ENCODE results near the gene TFF3. TPM values are rescaled to one million over a fixed set of nuclear protein-coding genes. Genes with fewer than 3 reads are reported as not detected.

Gene TFF3
- total RNA-seq, 2 experiments from 2014 or later = not detected

GRCh38 chr21:42346441-42346840 lies 31.2 kb upstream of the TFF3 start:
- H3K4me2 ChIP-seq (ENCODE audit: low read length) = no peak overlapping the region
- no peaks in the 10 kb centered on the region for H3K36me3 ChIP-seq (ENCODE audit: insufficient read depth, low read length)
- TF ChIP-seq EZH2phosphoT487 (IDR thresholded peaks at IDR 0.05; ENCODE audit: borderline replicate concordance, low read depth, low read length) = no peak
- TF ChIP-seq CTCF (conservative IDR thresholded peaks at IDR 0.05; ENCODE audit: low read length) = no peak
- no peaks in the 10 kb centered on the region for H3K9me3 ChIP-seq (ENCODE audit: low read length)
- no peak overlapping the region for H3K4me3 ChIP-seq (ENCODE audit: low read depth, low read length, poor library complexity, severe bottlenecking)
- ChIA-PET POLR2A (no interaction called here), CTCF (ENCODE audit: unreplicated experiment) (no interaction called here)
- BruUV-seq (replicated peaks) = no TSS peak
- no peaks in the 10 kb centered on the region for H3K9me2 ChIP-seq (ENCODE audit: insufficient read depth, low read length)
- intact Hi-C loops (cut with micrococcal nuclease; ENCODE audit: unreplicated experiment) = no loop called here
- no peaks in the 10 kb centered on the region for H3K79me2 ChIP-seq (ENCODE audit: insufficient read depth, low read depth, low read length)
- no peak for DNase-seq (ENCODE audit: low spot score)
- H4K20me1 ChIP-seq (ENCODE audit: insufficient read depth, low read length) = no peaks in the 10 kb centered on the region
- no peak overlapping the region for H3K27ac ChIP-seq (ENCODE audit: low read depth, low read length, poor library complexity, severe bottlenecking)
- no peaks in the 10 kb centered on the region for H3K4me1 ChIP-seq (ENCODE audit: insufficient read depth, low read length, poor library complexity, severe bottlenecking)
- no peak overlapping the region for H2AFZ ChIP-seq (ENCODE audit: low read length)

GRCh38 chr21:42344631-42345030 lies 29.4 kb upstream of the TFF3 start:
- POLR2A ChIA-PET = no interaction called here
- CTCF ChIA-PET (ENCODE audit: unreplicated experiment) = no interaction called here
- no peak for DNase-seq (ENCODE audit: low spot score)

More at GRCh38 chr21:42344631-42345030, 29.4 kb upstream of the TFF3 start:
- Histone ChIP-seq H3K9me3 (ENCODE audit: low read length) (no peaks in the 10 kb centered on the region), H3K79me2 (ENCODE audit: insufficient read depth, low read depth, low read length) (no peaks in the 10 kb centered on the region), H3K4me1 (ENCODE audit: insufficient read depth, low read length, poor library complexity, severe bottlenecking) (no peaks in the 10 kb centered on the region), H4K20me1 (ENCODE audit: insufficient read depth, low read length) (no peaks in the 10 kb centered on the region), H2AFZ (ENCODE audit: low read length) (no peak overlapping the region), H3K4me2 (ENCODE audit: low read length) (no peak overlapping the region), H3K9me2 (ENCODE audit: insufficient read depth, low read length) (no peaks in the 10 kb centered on the region), H3K4me3 (ENCODE audit: low read depth, low read length, poor library complexity, severe bottlenecking) (no peak overlapping the region), H3K27ac (ENCODE audit: low read depth, low read length, poor library complexity, severe bottlenecking) (no peak overlapping the region), H3K36me3 (ENCODE audit: insufficient read depth, low read length) (no peaks in the 10 kb centered on the region)
- intact Hi-C loops (cut with micrococcal nuclease; ENCODE audit: unreplicated experiment) = no loop called here
- TF ChIP-seq EZH2phosphoT487 (IDR thresholded peaks at IDR 0.05; ENCODE audit: borderline replicate concordance, low read depth, low read length) (no peak), CTCF (conservative IDR thresholded peaks at IDR 0.05; ENCODE audit: low read length) (no peak)
- no TSS peak for BruUV-seq (replicated peaks)
